Nephron progenitor cell (in vitro differentiated cells): ENCODE results near the gene PLA2G6.

Source experiments
- DNase-seq: peaks from one replicate; pipeline ENCODE4 v3.0.0; 2021
- H3K27ac Mint-ChIP-seq: 2 replicates; pipeline ENCODE4 v1.8.0; 2021; ENCODE audit warnings: mild to moderate bottlenecking, moderate library complexity, mixed read lengths
- H3K27me3 Mint-ChIP-seq: 2 replicates; pipeline ENCODE4 v1.8.0; 2021; ENCODE audit warnings: mild to moderate bottlenecking, low read depth, mixed read lengths; ENCODE audit not compliant: poor library complexity
- H3K36me3 Mint-ChIP-seq: 2 replicates; pipeline ENCODE4 v1.8.0; 2021; ENCODE audit warnings: low read depth, mixed read lengths
- H3K4me1 Mint-ChIP-seq: 2 replicates; pipeline ENCODE4 v1.8.0; 2021; ENCODE audit warnings: mixed read lengths
- H3K4me3 Mint-ChIP-seq: 2 replicates; pipeline ENCODE4 v1.8.0; 2021; ENCODE audit warnings: mild to moderate bottlenecking, moderate library complexity, mixed read lengths
- H3K9me3 Mint-ChIP-seq: 2 replicates; pipeline ENCODE4 v1.8.0; 2021; ENCODE audit warnings: mild to moderate bottlenecking, moderate library complexity, mixed read lengths
- TF ChIP-seq, protein P1 (sequence below): fragments of 200-600 bp; sonication (generic); IDR thresholded peaks from 2 replicates; pipeline ENCODE4 v1.5.0; 2021; ENCODE audit warnings: antibody characterized with exemption

PLA2G6 gene

DNA sequence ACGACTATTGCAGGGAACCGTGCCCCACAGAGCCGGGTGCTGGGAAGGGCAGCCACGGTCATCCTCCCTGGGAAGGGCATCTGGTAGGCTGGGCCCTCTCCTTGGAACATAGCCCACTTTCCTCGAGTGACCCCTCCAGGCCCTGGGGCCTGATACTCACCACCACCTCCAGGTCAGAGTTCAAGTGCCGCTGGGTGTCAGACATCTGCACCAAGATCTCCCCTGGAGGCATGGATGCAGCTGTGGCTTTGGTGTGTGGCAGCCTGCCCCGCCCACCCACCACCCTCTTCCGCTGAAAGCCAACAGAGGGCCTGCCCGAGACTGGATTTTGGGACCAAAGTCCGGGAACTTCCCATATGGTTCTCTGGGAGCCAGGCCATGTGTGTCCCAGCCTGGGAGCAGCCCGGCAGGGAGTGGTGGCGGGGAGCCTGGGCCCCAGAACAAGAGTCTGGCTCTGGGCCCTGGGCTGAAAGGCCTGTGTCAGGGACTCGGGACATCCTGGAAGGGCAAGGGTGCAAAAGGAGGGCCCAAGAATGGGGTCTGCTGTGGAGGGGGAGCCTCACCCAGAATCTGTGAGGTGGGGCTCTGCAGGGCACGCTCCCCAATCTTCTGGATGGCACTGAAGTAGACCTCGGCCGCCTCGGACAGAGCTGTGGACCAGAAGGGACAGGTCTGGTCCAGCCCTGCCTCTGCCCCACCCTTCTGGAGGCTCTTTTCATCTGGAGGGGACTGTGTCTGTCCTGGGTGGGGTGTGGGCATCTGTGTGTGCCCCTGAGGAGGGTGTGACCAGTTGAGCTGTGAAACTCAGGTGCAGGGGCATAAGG, 73.7 kb downstream of the PLA2G6 start:
- Mint-ChIP-seq H3K4me3 (no peak overlapping the region), H3K36me3 (no peaks in the 10 kb centered on the region), H3K9me3 (no peaks in the 10 kb centered on the region), H3K27ac (peak overlapping the region; percentile 87), H3K27me3 (peaks cover 14% of the 10 kb centered on the region), H3K4me1 (peaks cover 20% of the 10 kb centered on the region)
- no peak for DNase-seq
- TF ChIP-seq, protein P1, sequence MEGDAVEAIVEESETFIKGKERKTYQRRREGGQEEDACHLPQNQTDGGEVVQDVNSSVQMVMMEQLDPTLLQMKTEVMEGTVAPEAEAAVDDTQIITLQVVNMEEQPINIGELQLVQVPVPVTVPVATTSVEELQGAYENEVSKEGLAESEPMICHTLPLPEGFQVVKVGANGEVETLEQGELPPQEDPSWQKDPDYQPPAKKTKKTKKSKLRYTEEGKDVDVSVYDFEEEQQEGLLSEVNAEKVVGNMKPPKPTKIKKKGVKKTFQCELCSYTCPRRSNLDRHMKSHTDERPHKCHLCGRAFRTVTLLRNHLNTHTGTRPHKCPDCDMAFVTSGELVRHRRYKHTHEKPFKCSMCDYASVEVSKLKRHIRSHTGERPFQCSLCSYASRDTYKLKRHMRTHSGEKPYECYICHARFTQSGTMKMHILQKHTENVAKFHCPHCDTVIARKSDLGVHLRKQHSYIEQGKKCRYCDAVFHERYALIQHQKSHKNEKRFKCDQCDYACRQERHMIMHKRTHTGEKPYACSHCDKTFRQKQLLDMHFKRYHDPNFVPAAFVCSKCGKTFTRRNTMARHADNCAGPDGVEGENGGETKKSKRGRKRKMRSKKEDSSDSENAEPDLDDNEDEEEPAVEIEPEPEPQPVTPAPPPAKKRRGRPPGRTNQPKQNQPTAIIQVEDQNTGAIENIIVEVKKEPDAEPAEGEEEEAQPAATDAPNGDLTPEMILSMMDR: no peak

DNA sequence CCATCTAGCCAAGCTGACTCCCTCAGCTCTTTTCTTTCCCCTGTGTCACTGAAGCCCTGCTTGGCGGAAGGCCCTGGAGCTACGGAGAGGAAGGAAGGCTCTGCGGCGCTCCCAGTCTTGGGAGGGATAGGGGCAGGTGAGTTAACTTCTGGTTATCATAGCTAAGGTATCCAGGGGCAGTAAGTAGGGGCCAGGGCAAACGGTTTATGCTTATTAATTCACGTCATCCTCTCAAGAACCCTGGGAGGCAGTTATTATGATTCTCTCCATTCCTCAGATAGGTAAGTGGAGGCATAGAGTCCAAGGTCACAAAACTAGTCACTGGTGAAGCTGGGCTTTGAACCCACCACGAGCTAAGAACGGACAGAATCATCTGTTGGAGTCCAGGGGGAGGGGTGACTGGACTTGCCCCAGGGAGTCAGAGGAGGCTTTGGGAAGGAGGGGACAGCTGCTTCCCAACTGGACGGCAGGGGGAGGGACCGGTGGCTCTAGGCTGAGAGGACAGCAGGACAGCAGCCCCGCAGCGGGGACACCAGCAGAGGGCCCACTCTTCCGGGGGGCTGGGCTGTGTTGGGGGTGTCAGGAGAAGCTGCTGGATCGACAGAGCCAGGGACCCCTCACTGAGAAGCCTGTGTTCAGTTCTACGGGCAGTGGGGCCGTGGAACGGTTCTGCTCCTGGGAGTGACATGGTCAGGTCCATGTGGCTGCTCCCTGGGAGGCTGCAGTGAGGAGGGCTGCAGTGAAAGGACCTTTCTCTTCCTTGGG, 74.6 kb downstream of the PLA2G6 start:
- H3K4me3 Mint-ChIP-seq: no peak overlapping the region
- H3K9me3 Mint-ChIP-seq: no peaks in the 10 kb centered on the region
- no peak overlapping the region for H3K27ac Mint-ChIP-seq
- DNase-seq: no peak
- peaks cover 17% of the 10 kb centered on the region for H3K4me1 Mint-ChIP-seq
- TF ChIP-seq, protein P1: no peak
- H3K36me3 Mint-ChIP-seq: no peaks in the 10 kb centered on the region
- H3K27me3 Mint-ChIP-seq: peaks cover 14% of the 10 kb centered on the region

DNA sequence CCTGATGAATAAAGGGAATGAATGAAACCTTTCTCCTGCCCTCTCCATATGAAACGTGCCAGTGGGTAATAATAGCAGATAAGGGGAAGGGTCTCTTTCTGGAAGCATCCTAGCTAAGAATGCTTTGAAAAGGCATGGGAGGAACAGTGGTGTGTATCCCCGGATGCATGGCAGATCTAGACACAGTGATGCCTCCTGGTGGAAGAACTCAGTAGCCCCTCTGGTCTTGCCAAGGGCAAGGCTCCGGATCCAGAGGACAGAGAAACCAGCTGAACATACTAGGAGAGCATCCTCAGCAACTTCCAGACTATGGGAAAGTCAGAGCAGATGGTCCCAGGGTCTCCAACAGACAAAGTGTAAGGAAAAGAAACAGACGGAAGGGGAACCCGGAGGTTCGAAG, 77.5 kb downstream of the PLA2G6 start:
- no peaks in the 10 kb centered on the region for H3K36me3 Mint-ChIP-seq
- H3K9me3 Mint-ChIP-seq: no peaks in the 10 kb centered on the region
- DNase-seq: no peak
- H3K4me3 Mint-ChIP-seq: no peak overlapping the region
- TF ChIP-seq, protein P1: no peak
- peaks cover 8% of the 10 kb centered on the region for H3K27me3 Mint-ChIP-seq
- H3K27ac Mint-ChIP-seq: peak overlapping the region; percentile 90
- peaks cover 4% of the 10 kb centered on the region for H3K4me1 Mint-ChIP-seq

DNA sequence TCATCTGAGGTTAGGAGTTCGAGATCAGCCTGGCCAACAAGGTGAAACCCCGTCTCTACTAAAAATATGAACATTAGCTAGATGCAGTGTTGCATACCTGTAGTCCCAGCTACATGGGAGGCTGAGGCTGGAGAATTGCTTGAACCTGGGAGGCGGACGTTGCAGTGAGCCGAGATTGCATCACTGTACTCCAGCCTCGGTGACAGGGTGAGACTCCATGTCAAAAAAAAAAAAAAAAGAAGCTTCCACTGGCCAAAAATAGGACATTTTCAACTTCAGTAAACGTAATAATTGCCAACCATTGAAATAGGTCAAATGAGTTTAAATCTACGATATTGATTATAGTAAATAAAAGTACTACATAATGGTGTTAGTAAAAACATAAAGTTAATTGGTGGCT, 78.0 kb downstream of the PLA2G6 start:
- no peaks in the 10 kb centered on the region for H3K9me3 Mint-ChIP-seq
- TF ChIP-seq, protein P1: no peak
- H3K27me3 Mint-ChIP-seq: peaks cover 8% of the 10 kb centered on the region
- no peak for DNase-seq
- H3K4me1 Mint-ChIP-seq: peaks cover 4% of the 10 kb centered on the region
- no peaks in the 10 kb centered on the region for H3K36me3 Mint-ChIP-seq
- H3K4me3 Mint-ChIP-seq: no peak overlapping the region
- no peak overlapping the region for H3K27ac Mint-ChIP-seq

DNA sequence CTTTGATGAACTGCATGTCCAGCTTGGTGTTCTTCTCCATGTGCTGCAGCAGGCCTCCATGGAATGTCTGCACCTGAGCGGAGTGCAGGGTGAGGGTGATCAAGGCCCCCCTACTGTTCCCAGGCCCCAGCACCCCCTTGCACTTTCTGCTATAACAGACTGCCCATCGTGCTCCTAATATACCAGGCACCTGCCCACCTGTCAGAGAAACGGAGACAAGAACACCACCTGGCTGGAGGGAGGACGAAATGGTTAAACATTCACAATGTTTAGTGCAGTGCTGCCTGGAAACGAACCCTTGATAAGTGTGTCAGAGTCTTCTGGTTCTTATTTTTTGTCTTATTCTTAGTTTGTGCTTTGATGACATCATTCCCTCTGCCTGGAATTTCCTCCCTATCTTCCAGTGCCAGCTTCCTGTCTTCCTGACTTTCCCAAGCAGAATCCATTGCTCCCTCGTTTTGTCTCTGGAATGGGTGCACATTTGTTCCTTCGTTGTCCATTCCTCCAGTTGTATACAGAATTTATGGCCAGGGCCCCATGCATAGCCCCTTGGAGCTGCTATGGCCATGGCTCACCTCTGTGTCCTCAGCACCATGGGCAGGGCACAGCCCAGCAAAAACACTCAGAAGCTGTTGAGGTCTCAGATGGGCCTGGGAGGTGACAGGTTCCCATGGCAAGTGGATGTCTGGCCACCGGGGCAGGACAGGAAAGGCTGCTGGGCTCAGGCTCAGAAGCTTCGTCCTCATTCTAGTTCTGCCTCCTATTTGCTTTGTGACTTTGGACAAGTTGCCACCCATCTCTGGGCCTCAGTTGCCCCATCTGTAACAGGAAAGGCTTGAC, 83.0 kb downstream of the PLA2G6 start:
- Mint-ChIP-seq H3K9me3 (no peaks in the 10 kb centered on the region), H3K36me3 (peaks cover 6% of the 10 kb centered on the region), H3K4me3 (peak overlapping the region; percentile 41), H3K4me1 (peaks cover 22% of the 10 kb centered on the region), H3K27ac (no peak overlapping the region), H3K27me3 (peaks cover 6% of the 10 kb centered on the region)
- DNase-seq: no peak
- TF ChIP-seq, protein P1: no peak
